HCT116 (cell line): ENCODE data around the gene GALNT18. TPM values are rescaled to one million over a fixed set of nuclear protein-coding genes. Genes with fewer than 3 reads are reported as not detected.

Source experiments
- ATAC-seq: fragments of 200-7000 bp; cut with Tn5 transposase; 2 replicates; pipeline ENCODE4 v1.9.1; 2020; ENCODE audit warnings: mild to moderate bottlenecking, moderate library complexity
- BruUV-seq: library from RNA; stranded (reverse); fragments of 400-500 nt; replicated peaks from 2 replicates; lab custom pipeline; 2021; lab: Mats Ljungman, UMichigan
- CTCF ChIA-PET: fragments of 300-600 bp; sonication (Branson Sonifier 250); formaldehyde crosslinking; loops from one replicate; lab custom pipeline; 2021; ENCODE audit warnings: antibody characterized with exemption; lab: Charles Lee
- POLR2A ChIA-PET: fragments of 300-600, 350-600 bp; sonication (Branson Sonifier 250); formaldehyde crosslinking; loops from one replicate; lab custom pipeline; 2021; ENCODE audit warnings: antibody characterized with exemption; lab: Charles Lee
- RAD21 ChIA-PET, 2 experiments: fragments of 300-600 bp; sonication (Branson Sonifier 250); formaldehyde crosslinking; loops; one replicate each; lab custom pipeline; 2023; ENCODE audit warnings: low total read pairs in 2 of 2; ENCODE audit not compliant: uncharacterized antibody in 2 of 2, unreplicated experiment in 2 of 2, low non-redundant PET in 1 of 2; lab: Charles Lee
- DNase-seq: peaks from one replicate; pipeline ENCODE4 v3.0.0-alpha.2; 2010; ENCODE audit warnings: low read depth, low spot score
- H2AFZ ChIP-seq: fragments of 200-600 bp; shearing (Covaris generic), sonication (generic); 2 replicates; pipeline ENCODE4 v1.6.1; 2017; ENCODE audit warnings: low read depth, mixed run types, mixed read lengths, antibody characterized with exemption, low read length; ENCODE audit not compliant: poor library complexity, severe bottlenecking
- H3K27ac ChIP-seq: 2 replicates; pipeline ENCODE4 v1.5.1; 2012; ENCODE audit warnings: low read depth, low read length
- H3K27me3 ChIP-seq: fragments of 200-600 bp; sonication (generic); 2 replicates; pipeline ENCODE4 v1.6.1; 2016; ENCODE audit warnings: mixed run types, low read length, mixed read lengths; ENCODE audit not compliant: insufficient read depth
- H3K36me3 ChIP-seq, 2 experiments: fragments of 200-500 bp in 1 of 2; fragments of 200-600 bp in 1 of 2; sonication (Bioruptor generic) in 1 of 2; sonication (generic) in 1 of 2; 2 replicates each; pipeline versions ENCODE4 v1.5.1 to v1.6.1; 2014 to 2016; ENCODE audit warnings: low read length in 2 of 2, inconsistent platforms in 1 of 2, mixed read lengths in 1 of 2, mixed run types in 1 of 2; ENCODE audit not compliant: insufficient read depth in 2 of 2, control insufficient read depth in 1 of 2
- H3K4me1 ChIP-seq, 2 experiments: fragments of 200-600 bp in 1 of 2; sonication (generic) in 1 of 2; 2 replicates each; pipeline versions ENCODE4 v1.5.1 to v1.6.1; 2012 to 2017; ENCODE audit warnings: low read length in 2 of 2, inconsistent platforms in 1 of 2, mild to moderate bottlenecking in 1 of 2, mixed read lengths in 1 of 2, mixed run types in 1 of 2, moderate library complexity in 1 of 2; ENCODE audit not compliant: insufficient read depth in 2 of 2, control insufficient read depth in 1 of 2
- H3K4me2 ChIP-seq: fragments of 200-600 bp; sonication (generic); 2 replicates; pipeline ENCODE4 v1.6.1; 2017; ENCODE audit warnings: mixed run types, low read length, mixed read lengths
- H3K4me3 ChIP-seq, 2 experiments: fragments of 200-600 bp in 1 of 2; sonication (generic) in 1 of 2; replicated peaks in 1 of 2; 2 replicates each; pipeline ENCODE4 v1.5.1; 2011 to 2016; ENCODE audit warnings: low read length in 2 of 2, control low read depth in 1 of 2, low read depth in 1 of 2, mild to moderate bottlenecking in 1 of 2, mixed read lengths in 1 of 2, mixed run types in 1 of 2
- H3K79me2 ChIP-seq: fragments of 200-600 bp; sonication (generic); 2 replicates; pipeline ENCODE4 v1.6.1; 2017; ENCODE audit warnings: mild to moderate bottlenecking, mixed run types, low read length, moderate library complexity, mixed read lengths; ENCODE audit not compliant: insufficient read depth
- H3K9ac ChIP-seq: fragments of 200-600 bp; sonication (generic); 2 replicates; pipeline ENCODE4 v1.6.1; 2016; ENCODE audit warnings: low read length, mixed read lengths
- H3K9me2 ChIP-seq: fragments of 200-600 bp; sonication (generic), shearing (Covaris generic); 2 replicates; pipeline ENCODE4 v1.6.1; 2017; ENCODE audit warnings: mixed run types, mild to moderate bottlenecking, moderate library complexity; ENCODE audit not compliant: insufficient read depth
- H3K9me3 ChIP-seq, 2 experiments: fragments of 200-500 bp in 1 of 2; fragments of 200-600 bp in 1 of 2; sonication (Bioruptor generic) in 1 of 2; sonication (generic) in 1 of 2; 2 replicates each; pipeline ENCODE4 v1.6.1; 2014 to 2017; ENCODE audit warnings: low read length in 2 of 2, mixed read lengths in 2 of 2, inconsistent platforms in 1 of 2, low read depth in 1 of 2, mild to moderate bottlenecking in 1 of 2, mixed run types in 1 of 2, moderate library complexity in 1 of 2; ENCODE audit not compliant: control insufficient read depth in 1 of 2, insufficient read depth in 1 of 2
- H4K20me1 ChIP-seq: fragments of 200-600 bp; sonication (generic), shearing (Covaris generic); 2 replicates; pipeline ENCODE4 v1.6.1; 2017; ENCODE audit warnings: mixed run types, mild to moderate bottlenecking, moderate library complexity; ENCODE audit not compliant: insufficient read depth
- EGR1 ChIP-seq: IDR thresholded peaks from 2 replicates; pipeline ENCODE4 v1.6.1; 2012; ENCODE audit warnings: low read depth
- EZH2 ChIP-seq: fragments of 200-600 bp; sonication (generic); IDR thresholded peaks from 2 replicates; pipeline ENCODE4 v1.6.1; 2017; ENCODE audit warnings: antibody characterized with exemption, mixed run types
- EZH2phosphoT487 ChIP-seq: fragments of 200-600 bp; IDR thresholded peaks from 2 replicates; pipeline ENCODE4 v1.6.1; 2018; ENCODE audit warnings: antibody characterized with exemption, borderline replicate concordance
- REST ChIP-seq: IDR thresholded peaks from 2 replicates; pipeline ENCODE4 v1.6.1; 2012; ENCODE audit warnings: low read depth
- SRF ChIP-seq: IDR thresholded peaks from 2 replicates; pipeline ENCODE4 v1.6.1; 2012; ENCODE audit warnings: low read depth
- ZBTB33 ChIP-seq: IDR thresholded peaks from 2 replicates; pipeline ENCODE4 v1.6.1; 2011; ENCODE audit warnings: mild to moderate bottlenecking, low read length, moderate library complexity; ENCODE audit not compliant: insufficient replicate concordance; ENCODE audit errors: extremely low read depth
- intact Hi-C: fragments of 100-400 bp; cut with micrococcal nuclease; formaldehyde crosslinking; loops from 2 replicates; pipeline ENCODE4 v1.10.0; 2022
- total RNA-seq: library from RNA; stranded (reverse); gene quantifications from one replicate; pipeline ENCODE4 v1.2.1, GENCODE V29; 2021; ENCODE audit not compliant: unreplicated experiment

Gene GALNT18
- total RNA-seq, 1 experiment from 2014 or later = 19.9 TPM

GRCh38 chr11:11334607-11335006 is 287.2 kb downstream of the GALNT18 start:
- TF ChIP-seq SRF (no peak), REST (no peak)
- CTCF ChIA-PET = interaction anchor here (1.9 kb wide), 1 partner anchor 453 kb away, joined by 7 read pairs; no protein-coding TSS in a partner anchor
- ATAC-seq = no peak
- no peaks in the 10 kb centered on the region for H3K27me3 ChIP-seq
- no peaks in the 10 kb centered on the region for H4K20me1 ChIP-seq
- no peaks in the 10 kb centered on the region for H3K9me3 ChIP-seq
- H3K4me3 ChIP-seq = no peak overlapping the region
- RAD21 ChIA-PET = no interaction called here
- 0 out of 4 replicates have a peak, but pooled peaks cover 0 to 8% of the 10 kb centered on the region in 2 experiments for H3K36me3 ChIP-seq
- no peaks in the 10 kb centered on the region for H3K4me1 ChIP-seq
- BruUV-seq = no TSS peak
- no peak overlapping the region for H3K27ac ChIP-seq
- no peak overlapping the region for H3K4me2 ChIP-seq
- no peaks in the 10 kb centered on the region for H3K79me2 ChIP-seq
- intact Hi-C loops = loop anchor here (10.0 kb wide), 1 partner anchor 450 kb away; no protein-coding TSS in a partner anchor
- no peak overlapping the region for H2AFZ ChIP-seq
- no peaks in the 10 kb centered on the region for H3K9me2 ChIP-seq
- POLR2A ChIA-PET = no interaction called here
- no peak overlapping the region for H3K9ac ChIP-seq
- DNase-seq = no peak

GRCh38 chr11:11332141-11332710 is 289.6 kb downstream of the GALNT18 start:
- Histone ChIP-seq H3K79me2 (no peaks in the 10 kb centered on the region), H3K27ac (no peak overlapping the region), H4K20me1 (no peaks in the 10 kb centered on the region), H2AFZ (no peak overlapping the region), H3K4me3 (no peak overlapping the region), H3K9me2 (no peaks in the 10 kb centered on the region), H3K9me3 (no peaks in the 10 kb centered on the region), H3K27me3 (no peaks in the 10 kb centered on the region), H3K4me2 (no peak overlapping the region), H3K9ac (no peak overlapping the region), H3K36me3 (0 out of 4 replicates have a peak, but pooled peaks cover 0 to 8% of the 10 kb centered on the region in 2 experiments), H3K4me1 (no peaks in the 10 kb centered on the region)
- ChIA-PET CTCF (no interaction called here), POLR2A (no interaction called here)
- intact Hi-C loops = loop anchor here (10.0 kb wide), 1 partner anchor 453 kb away; no protein-coding TSS in a partner anchor
- no TSS peak for BruUV-seq
- no peak for DNase-seq
- no peak for ATAC-seq
- TF ChIP-seq ZBTB33 = no peak
- TF ChIP-seq EZH2 = no peak
- TF ChIP-seq EGR1 = no peak
- no peak for TF ChIP-seq EZH2phosphoT487
- no peak for TF ChIP-seq SRF
- TF ChIP-seq, all 23 proteins: peak for 0
- RAD21 ChIA-PET = no interaction called here
